Caki2 (cell line): Measurements from ENCODE around the gene TINAG. TPM values are rescaled to one million over a fixed set of nuclear protein-coding genes. Genes with fewer than 3 reads are reported as not detected.
A peak's percentile ranks its signal among the peaks of the same experiment; 100 is the strongest.
"Not testable (repeated sequence)": the region's sequence is repeated elsewhere in the genome, so short reads cannot be mapped to it uniquely, and the experiment has no call there.

Source experiments
- DNase-seq: peaks from one replicate; pipeline ENCODE4 v3.0.0-alpha.2; 2015; ENCODE audit warnings: low read depth
- in situ Hi-C: cut with HindIII; loops from 2 replicates; pipeline ENCODE4 v1.10.0; 2016; ENCODE audit warnings: low sequenced_read_pairs, low pct_unique_long_range_greater_than_20kb, mixed read lengths
- total RNA-seq: library from RNA; depleted of rRNA; stranded (reverse); fragments of >200 nt; shearing (Covaris generic); gene quantifications from 2 replicates; pipeline ENCODE4 v1.2.3, GENCODE V29; 2014; ENCODE audit warnings: low replicate concordance

The TINAG gene
- total RNA-seq, 1 experiment from 2014 or later: 62.1 TPM

DNA sequence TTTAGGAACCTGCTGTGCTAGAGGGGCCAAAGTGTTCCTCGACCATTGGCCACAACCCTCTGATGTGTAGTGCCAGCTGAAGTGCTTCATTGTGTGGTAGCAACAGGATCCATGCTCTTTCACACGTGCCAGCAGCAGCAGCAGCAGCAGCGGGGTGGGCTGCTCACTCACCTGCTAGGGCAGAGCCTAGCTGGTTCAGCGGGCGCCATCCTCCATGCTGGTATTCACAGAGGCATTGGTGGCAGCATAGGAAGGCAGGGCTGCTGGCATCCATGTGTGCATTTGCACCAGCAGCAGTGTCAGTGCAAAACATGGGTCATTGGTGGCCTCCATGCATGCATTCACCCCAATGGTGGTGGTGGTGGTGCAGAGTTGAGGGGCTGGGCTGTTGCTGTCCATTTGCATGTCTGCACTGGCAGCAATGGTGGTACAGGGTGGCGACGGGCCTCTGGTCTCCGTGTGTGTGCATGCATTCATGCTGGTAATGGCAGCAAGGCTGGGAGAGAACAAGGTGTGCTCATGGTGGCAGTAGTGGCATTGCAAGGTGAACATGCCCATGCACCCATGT is 13.2 kb upstream of the TINAG start:
- no peak for DNase-seq
- in situ Hi-C loops: no loop called here

DNA sequence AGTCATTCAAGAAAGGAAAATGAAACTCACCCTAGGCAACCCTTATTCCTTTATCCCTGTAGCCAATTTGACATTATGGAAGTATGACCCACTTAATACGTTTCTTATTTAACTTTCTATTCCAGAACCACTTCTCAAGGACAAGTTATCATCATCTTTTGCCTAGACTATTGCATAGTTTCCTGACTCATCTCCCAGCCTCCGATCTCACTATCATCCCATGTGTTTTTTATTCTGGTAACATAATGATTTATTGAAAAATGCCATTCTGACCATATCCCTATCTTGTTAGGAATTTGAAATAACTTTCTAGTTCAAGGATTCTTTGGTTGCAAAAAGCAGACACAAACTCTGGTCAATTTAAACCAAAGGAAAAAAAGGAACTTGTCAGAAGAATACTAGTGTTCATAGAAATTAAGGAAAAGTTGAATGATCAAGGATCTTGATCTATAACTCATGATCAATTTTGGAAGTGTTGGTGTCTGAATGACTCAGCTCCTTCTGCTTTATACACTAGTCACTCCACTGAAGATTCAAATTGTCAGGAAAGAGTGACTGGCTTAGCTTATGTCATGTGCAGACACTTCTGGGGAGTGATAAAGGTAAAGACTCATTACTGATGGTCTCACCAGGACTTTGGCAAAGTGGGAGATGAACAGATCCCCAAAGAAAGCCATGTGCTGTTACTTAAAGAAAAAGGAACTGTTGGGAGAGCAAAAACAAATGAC is 8.5 kb upstream of the TINAG start:
- DNase-seq: no peak
- in situ Hi-C loops: no loop called here

DNA sequence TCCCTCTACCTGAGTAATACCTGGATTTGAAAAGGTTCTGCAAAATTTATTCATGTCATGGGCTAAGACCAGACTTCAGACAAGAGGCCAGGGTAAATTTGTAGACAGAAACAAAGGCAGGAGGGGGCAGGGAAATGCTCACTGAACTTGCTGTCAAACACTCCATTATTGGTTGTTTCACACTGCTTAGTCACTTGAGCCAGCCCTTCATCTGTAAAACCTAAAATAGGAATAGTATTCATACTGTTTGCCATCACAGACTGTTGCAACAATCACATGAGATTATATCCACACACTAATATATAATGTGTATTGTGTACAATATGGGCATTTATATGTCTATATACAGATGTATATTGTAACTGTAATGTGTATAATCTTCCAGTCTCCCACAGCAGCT is 6.5 kb upstream of the TINAG start:
- in situ Hi-C loops: no loop called here
- no peak for DNase-seq

DNA sequence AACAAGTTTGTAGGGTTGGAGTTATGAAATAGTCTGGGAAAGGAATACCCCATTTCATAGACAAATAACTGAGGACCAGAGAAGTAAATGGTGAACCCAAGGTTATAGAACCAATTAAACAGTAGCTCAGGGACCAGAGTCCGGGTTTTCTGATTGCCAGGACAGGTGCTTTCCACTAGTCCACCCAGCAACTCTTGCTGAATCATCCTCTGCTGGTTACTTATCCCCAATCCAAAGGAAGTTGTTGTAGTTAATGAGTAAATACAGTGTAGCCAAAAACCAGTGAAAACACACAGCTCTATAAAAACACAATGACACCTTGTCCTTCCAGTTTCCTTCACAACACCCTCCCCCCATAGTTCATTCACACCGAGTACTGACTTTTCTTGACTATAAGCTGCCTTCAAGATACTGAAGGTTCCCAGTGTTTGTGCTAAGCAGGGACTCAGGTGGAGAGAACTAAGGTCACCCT is 766 bp upstream of the TINAG start:
- in situ Hi-C loops: no loop called here
- DNase-seq: peak; percentile 97

DNA sequence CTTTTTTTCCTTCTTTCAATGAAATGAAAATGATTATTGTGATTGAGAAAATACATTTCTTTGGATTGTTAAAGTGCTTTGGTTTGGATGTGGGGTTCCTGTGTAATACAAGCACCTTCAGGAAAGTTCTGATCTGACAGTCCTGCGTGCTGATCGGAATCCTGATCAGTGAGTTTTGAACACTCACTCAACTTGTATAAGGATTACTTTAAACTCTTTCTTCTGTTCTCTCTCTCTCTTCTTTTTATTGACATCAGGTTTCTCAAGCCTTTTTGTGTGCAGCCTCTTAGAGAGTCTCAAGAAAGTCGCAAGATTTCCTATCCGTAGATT is 710 bp downstream of the TINAG start:
- in situ Hi-C loops: no loop called here
- DNase-seq: peak; percentile 60

DNA sequence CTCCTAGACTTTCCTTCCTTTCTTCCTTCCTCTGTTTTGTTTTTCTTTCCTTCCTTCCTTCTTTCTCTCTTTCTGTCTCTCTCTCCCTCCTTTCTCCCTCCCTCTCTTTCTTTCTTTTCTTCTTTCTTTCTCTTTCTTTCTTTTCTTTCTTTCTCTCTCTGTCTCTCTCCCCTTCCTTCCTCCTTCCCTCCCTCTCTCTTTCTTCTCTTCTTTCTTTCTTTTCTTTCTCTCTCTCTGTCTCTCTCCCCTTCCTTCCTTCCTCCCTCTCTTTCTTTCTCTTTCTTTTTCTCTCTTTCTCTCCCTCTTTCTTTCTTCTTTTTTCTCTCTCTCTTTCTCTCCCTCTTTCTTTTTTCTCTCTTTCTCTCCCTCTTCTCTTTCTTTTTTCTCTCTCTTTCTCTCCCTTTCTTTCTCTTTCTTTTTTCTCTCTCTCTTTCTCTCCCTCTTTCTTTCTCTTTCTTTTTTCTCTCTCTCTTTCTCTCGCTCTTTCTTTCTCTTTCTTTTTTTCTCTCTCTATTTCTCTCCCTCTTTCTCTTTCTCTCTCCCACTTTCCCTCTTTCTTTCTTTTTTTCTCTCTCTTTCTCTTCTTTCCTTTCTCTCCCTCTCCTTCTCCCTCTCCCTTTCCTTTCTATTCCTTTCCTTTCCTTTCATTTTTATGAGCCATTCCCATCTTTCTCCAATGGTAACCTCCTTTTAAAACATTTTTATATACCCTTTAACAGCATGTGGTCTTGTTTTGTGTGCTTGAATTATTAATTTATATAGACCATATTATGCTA is 2.3 kb downstream of the TINAG start:
- no peak for DNase-seq
- in situ Hi-C loops: no loop called here

DNA sequence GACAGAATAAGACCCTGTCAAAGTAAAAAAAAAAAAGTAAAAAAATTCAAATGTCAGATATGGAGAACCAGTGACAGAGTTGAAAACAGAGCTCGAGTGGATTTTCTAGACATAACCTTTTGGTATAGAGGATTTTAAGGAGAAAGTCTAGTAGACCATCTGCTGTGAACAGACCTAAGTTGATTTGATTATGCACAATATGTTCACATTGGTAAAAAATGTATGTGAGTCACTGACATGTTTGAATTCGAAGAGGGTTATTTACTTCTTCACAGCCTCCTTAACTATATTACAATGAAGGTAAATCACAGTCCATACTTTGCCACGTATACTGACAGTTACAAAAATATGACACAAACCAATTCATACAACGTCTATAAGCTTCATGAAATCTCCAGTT is 7.4 kb downstream of the TINAG start:
- in situ Hi-C loops: no loop called here
- no peak for DNase-seq

DNA sequence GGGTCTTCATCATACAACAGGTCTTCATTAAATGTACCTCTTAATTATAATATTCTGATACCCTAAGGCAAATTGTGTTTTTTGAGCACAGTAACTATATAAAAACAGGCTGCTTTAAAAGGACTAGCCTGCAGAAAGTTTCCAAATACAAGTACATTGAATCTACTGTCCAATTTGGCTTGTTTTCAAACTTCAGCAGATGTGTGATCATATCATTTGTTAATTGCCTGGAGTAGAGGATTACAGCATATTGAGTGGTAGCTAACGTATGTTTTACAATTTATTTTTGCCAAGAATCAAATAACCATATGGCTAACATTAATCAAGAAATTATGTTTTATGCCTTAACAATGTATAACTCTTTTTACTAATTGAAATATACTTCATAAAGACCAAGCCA is 12.6 kb downstream of the TINAG start:
- in situ Hi-C loops: no loop called here
- no peak for DNase-seq

DNA sequence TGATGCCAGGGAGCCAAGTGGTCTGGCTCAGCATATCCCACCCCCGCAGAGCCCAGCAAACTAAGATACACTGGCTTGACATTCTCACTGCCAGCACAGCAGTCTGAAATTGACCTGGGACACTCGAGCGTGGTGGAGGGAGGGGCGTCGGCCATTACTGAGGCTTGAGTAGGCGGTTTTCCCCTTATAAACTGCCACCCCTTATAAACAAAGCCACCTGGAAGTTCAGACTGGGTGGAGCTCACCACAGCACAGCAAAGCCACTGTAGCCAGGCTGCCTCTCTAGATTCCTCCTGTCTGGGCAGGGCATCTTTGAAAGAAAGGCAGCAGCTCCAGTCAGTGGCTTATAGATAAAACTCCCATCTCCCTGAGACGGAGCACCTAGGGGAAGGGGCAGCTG is 19.4 kb downstream of the TINAG start:
- in situ Hi-C loops: no loop called here
- no peak for DNase-seq

DNA sequence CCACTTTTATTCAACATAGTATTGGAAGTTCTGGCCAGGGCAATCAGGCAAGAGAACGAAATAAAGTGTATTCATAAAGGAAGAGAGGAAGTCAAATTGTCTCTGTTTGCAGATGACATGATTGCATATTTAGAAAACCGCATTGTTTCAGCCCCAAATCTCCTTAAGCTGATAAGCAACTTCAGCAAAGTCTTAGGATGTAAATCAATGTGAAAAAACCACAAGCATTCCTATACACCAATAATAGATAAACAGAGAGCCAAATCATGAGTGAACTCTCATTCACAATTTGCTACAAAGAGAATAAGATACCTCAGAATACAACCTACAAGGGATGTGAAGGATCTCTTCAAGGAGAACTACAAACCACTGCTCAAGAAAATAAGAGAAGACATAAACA is 23.3 kb downstream of the TINAG start:
- in situ Hi-C loops, DNase-seq: not testable (repeated sequence)

DNA sequence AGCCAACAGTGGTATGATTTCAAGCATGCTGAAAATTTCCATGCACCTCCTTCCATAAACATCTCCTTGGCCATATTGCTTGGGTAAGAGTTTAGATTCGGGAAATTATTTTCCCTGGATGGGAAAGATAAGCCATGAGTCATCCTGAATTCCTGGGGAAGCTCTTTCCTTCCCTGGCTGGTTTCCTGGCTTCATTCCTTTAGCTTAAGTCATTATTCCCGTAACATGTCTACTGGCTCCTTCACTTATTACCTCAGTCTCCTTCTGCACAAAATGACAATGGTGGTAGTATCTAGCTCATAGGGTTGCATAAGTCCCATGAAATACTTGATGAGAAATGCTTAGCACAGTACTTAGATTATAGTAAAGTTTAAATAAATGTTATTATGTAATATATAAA is 27.6 kb downstream of the TINAG start:
- in situ Hi-C loops: no loop called here
- DNase-seq: peak; percentile 76

DNA sequence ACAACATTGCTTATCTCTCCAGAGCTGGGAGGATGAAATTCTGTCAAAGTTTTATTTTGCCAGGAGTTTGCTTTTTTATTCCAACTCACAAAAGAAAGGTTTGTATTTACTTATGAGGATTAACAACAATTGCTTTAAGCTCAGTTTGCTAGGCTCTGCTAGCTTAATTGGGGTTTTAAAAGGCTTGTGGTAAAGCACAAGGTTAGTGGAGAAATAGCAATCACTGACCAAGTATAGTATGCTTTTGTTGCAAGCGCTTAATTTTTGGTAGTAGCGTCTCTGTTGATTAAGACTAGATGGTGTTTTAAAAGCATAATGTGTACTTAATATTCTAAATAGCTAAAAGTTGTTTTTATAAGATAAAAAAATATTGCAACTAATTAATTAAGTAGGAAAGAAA is 45.7 kb downstream of the TINAG start:
- in situ Hi-C loops: no loop called here

DNA sequence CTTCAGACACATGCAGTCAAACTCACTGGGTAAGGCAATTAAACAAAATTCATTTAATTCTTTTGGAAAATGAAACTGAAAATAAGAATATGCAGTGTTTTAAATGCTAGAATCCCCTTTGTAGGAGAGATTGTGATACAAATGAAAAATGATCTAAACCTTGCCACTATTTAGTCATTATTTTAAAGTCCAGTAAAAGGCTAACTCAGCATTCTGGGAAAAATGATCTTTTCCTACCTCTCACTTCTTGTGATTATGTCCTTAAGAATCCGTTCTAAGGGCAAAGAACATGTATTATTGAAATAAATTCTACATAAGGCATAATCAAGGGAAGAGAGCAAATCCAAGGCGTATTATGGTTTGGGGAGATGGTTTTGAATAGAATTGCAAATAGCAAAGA is 46.4 kb downstream of the TINAG start:
- in situ Hi-C loops: no loop called here
- DNase-seq: no peak

More for the DNA sequence above, 45.7 kb downstream of the TINAG start:
- no peak for DNase-seq

DNA sequence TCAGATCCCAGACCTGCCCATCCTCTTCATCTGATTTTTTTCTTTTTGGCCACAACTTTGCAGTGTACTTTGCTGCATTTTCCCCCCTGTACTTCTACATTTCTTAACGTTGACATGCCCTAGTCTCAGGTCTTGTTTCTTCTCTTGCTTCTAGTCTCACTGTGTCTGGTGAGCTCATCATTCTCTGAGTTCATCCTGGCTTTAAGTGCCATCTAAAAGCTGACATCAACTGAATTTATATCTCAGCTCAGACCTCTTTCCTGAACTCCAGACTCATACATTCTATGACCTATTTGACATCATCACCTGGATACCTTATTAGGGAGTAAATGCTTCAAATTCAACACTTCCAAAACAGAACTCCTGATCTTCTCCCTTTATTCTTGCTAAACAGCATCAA is 48.9 kb downstream of the TINAG start:
- in situ Hi-C loops: no loop called here
- DNase-seq: no peak

DNA sequence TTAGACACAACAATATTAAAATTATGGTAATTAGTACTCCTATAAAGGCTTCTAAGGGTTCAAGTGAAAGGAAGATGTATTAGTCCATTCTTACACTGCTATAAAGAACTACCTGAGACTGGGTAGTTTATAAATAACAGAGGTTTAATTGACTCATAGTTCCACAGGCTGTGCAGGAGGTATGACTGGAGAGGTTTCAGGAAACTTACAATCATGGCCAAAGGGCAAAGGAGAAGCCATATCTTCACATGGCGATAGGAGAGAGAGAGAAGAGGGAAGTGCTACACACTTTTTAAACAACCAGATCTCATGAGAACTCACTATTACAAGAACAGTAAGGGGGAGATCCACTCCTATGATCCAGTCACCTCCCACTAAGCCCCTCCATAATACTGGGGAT is 52.9 kb downstream of the TINAG start:
- in situ Hi-C loops: no loop called here
- no peak for DNase-seq

DNA sequence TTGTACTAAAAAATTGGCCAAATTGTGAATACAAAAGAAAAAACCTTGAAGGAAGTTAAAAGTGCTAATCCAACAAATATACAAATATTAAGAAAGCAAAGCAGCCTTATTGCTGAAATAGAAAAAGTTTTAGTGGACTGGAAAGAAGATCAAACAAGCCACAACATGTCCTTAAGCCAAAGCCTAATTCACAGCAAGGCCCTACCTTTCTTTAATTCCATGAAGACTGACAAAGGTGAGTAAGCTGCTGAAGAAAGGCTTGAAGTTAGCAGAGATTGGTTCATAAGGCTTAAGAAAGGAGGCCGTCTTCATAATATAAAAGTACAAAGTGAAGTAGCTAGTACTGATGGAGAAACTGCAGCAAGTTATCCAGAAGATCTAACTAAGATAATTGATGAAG is 53.5 kb downstream of the TINAG start:
- DNase-seq: no peak
- in situ Hi-C loops: no loop called here

DNA sequence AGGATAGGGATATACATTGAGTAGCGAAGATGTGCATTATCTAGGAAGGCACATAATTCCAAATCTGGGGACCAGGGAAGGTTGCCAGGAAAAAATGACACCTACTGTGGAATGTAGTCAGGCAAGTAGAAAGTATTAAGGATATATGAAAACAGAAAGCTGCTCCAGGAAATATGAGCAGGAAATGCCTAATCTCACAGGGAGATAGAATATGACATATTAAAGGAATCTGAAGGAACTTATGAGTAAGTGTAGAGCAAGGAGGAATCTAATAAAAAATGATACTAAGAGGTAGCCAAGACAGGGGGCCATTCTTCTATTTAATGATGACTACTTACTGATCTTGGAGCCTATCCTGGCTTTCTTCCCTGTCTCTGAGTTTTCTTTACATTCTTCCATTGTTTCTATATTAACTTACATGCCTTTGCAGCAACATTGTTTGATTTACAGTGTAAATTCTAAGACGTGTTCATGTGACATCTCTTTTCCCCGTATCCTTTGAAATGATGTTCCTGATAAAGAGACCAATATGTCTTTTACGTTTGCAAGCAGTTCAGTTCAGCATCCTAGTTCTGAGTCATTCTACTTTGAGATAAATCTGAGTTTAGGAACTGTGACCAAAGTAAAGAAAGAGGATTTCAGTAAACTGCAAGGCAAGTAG is 58.6 kb downstream of the TINAG start:
- DNase-seq: no peak
- in situ Hi-C loops: no loop called here

DNA sequence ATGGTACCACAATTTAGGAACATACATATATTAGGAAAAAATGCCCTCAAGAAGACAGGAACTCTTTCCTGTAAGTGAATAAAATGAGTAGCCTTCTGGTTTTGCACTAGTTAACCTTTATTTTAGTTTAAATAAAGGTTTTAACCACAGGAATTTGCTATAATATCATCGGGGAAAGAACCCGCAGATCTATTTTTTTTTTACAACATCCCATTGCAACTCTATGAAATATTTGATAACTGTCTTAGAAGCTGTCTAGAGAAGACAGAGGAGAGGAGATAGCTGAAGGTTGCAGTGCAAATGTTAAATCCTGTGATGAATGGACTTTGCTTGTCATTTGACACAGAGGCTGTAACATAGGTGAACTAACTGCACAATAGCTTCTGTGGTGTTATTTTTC is 69.5 kb downstream of the TINAG start:
- in situ Hi-C loops: no loop called here

DNA sequence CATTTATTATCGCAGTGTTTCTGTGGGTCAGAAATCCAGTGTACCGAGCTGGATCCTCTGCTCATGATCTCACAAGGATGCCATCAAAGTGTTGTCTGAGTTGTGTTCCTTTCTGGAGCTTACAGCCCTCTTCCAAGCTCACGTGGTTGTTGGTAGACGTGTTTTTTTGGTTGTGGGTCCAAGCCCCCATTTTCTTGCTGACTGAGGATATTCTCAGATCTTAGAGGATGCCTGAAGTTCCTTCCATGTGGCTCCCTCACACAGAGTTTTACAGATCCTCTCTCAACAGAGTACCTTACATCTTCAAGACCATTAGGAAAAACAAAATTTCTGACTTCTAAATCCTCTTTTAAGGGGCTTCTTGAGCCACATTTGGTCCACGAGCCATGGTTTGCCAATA is 78.1 kb downstream of the TINAG start:
- no peak for DNase-seq
- in situ Hi-C loops: no loop called here

More for the DNA sequence above, 69.5 kb downstream of the TINAG start:
- DNase-seq: peak; percentile 10
